CD4-positive, alpha-beta T cell treated with Interleukin-21 for 1 hour (primary cell): ENCODE data around the gene NFATC2.

Experiments used
- DNase-seq: peaks from one replicate; pipeline ENCODE4 v3.0.0-alpha.2; 2020

The NFATC2 gene

DNA sequence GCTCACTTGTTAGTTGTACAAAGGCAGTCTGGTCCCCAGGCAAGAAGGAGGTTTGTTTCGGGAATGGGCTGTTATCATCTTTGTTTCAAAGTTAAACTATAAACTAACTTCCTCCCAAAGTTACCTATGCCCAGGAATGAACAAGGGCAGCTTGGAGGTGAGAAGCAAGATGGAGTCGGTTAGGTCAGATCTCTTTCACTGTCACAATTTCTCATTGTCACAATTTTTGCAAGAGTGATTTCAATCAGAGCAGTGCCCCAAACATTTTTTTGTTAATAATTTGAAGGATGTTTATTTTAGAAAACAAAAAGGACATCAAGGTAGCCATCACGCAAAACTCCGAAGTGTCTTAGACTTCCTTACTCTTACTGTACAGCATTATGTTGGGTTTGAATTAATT lies 170.8 kb downstream of the NFATC2 start:
- no peak for DNase-seq

DNA sequence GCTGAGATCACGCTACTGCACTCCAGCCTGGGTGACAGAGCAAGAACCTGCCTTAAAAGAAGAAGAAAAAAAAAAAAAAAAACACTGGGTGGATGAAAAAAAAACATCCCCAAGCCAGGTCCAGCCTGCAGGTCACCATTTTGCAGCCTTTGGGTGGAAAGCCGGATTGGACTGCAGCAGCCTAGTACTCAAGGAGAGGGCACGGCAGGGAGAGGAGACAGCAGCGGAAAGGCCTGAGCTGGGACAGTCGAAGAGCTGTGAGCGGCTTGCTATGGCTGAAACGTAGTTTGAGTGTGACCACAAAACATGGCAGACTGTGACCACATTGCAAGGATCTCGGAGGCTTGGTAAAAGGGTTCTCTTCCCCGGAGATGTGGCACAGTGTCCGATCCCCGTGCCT lies 173.0 kb downstream of the NFATC2 start:
- no peak for DNase-seq

DNA sequence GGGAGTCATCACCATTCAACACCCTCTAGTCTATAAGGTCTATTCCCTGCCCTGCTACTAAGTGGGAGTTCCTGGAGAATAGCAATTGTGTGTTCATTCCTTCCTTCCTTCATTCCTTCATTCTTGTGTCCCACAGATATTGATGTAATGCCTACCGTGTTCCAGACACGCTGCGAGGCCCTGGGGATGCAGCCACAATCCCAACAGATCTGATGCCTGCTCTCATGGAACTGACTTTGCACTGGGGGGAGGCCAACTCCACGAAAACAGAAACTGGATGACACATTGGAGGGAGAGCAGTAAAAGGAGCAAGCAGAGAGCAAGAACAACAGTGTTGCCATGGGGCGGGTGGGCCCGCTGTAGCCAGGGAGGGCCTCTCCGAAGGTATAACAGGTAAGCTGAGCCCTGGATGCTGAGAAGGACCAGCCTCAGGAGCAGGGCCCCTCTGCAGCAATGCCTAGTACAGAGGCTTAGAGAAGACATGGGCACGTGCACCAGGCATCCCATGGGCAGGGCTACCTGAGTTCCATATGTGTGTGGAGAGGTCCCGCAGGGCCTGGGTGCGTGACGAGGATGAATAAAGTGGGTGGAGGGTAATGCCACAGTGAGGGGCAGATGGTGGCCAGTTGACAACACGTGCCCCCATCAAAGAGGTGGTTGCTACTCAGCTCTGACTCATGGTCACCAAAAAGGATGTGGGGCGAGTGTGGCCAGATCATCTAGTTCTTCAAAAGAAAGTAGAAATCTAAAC lies 173.9 kb downstream of the NFATC2 start:
- DNase-seq, result no peak

DNA sequence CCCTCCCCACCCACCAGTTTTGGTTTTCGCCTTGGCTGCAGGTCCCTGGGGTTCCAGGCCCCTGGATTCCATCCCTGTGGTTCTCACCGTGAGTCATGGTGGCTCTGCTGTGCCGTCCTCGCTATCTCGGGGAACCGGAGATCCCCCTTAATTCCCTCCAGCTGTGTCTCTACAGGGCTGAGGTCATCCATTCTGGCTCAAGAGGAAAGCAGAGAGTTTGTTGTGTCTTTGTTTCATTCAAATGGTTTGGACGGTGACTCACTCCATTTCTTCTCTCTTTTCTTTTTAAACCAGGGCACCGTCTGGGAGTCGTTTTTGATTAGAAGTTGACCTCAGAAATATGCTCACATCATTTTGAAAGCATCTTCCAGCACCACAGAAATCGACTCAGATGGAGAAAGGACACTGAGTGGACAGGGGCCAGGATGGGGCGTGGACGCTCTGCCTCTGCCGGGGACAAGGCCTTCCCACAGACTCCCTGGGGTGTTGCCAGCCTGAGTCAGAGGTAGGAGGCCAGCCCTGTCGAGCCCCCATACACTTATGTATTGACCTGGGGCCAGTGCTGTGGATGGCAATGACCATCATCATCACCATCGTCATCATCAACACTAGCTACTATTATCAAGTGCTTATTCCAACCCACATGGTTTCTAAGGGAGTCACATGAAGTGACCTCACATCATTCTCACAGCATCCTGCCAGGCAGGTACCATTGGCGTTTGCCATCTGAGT lies 176.2 kb downstream of the NFATC2 start:
- DNase-seq, result no peak

DNA sequence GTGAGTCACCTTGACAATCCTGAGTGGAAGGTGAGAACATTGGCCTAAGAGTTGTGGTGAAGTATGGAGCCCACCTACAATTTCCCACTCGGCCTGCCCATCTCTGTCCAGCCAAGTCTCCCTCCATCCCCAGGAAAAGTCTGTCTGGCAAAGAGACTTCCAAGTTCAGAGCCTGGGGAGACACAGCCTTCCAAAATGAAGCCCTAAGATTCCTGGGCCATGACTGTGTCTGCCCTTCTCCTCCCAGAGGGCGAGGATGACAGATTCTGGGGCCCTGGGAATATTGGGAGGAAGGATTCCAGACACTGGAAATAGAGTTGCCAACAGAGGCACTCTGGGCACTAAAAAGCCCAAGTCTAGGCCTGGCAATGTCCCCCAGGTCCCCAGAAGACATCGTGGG lies 176.8 kb downstream of the NFATC2 start:
- DNase-seq, result no peak

DNA sequence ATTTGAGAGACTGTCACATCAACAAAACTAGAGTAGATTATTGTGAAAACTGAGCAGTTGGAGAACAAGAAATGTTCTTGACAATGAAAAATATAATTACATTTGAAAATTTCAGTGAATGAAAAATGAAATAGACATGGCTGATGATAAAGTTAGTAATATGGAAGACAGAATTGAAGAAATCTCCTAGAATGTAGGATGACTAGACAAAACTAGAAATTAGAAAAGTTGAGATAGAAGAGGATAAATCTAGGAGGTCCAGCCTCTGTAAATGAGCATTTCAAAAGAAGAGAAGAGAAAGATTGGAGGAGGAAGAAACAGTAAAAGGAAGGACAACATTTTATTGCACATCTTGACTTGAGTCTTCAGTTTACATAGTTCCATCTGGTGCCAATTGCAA lies 178.7 kb downstream of the NFATC2 start:
- no peak for DNase-seq

DNA sequence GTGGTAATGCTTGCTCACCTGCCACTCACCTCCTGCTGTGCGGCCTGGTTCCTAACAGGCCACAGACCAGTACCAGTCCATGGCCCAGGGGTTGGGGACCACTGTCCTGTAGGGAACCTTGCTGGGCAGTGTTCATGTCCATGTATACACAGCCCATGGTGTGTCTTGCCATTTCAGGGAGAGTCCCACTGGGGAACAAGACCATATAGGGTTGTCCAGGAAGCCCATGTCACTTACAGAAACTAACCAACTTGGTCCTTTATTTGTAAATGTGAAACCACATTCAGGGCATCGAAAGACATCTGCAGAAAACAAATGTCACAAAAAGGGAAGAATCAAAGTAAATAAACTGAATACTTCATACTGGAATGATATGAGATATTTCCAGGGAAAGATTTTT lies 179.1 kb downstream of the NFATC2 start:
- no peak for DNase-seq

DNA sequence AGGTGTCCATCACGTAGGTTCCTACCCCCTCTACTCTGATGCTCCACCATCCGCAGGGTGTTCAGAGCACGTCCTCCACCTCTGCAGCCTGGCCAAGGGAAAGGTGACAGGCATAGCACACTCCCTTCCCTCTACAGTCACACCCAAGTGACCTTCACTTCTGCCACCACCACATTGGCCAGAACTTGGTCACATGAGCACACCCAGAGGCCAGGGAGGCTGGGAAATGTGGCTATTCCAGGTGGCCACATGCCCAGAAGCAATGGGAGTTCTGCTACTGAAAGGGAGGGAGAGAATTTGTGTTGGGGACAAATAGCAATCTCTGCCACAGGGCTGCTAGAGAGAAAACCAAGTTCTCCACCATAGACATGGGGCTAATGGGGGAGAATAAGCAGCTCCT lies 180.3 kb downstream of the NFATC2 start:
- DNase-seq, result no peak

DNA sequence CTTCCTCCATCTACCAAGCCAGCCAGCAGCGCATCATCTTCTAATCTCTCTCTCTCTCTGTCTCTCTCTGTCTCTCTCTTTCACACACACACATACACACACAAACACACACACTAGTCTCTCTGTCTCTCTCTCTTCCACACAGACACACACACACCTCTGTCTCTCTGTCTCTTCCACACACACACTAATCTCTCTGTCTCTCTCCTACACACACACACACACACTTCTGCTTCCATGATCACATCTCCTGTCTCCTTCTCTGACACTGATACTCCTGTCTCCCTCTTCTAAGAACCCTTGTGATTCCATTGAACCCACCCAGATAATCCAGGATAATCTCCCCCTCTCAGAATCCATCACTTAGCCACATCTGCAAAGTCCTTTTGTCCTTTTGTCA lies 181.3 kb downstream of the NFATC2 start:
- no peak for DNase-seq

DNA sequence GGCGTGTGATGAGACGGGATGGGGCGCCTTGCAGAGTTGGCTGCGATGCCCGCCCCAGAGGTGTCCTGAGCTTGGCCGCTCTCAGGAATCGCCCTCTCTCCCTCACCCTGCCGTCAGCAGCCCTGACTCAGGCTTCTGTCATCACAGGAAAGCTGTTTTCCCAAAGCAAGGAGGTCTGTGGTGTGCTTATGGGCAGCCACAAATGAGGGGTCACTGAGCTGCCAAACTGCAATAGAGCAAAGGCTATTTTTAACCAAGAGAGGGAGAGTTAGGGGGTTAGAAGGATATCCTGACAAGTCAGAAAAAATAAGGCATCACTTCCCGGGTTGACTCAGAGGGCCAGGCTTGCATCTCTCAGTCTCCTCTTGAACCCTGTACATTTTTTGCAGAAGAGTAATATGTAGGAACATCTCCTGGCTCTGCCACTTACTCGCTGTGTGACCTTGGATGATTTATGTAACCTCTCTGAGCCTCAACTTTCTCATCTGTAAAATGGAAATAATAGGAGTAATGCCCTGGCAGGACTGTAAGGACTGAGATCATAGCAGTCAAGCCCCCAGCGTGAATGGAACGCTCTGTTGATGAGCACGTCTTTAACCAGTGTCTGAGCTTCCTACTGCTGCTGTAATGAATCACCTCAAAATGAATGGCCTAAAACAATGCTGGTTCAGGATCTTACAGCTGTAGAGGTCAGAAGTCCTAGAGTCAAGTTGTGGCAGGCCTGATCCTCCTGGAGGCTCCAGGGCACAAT lies 181.9 kb downstream of the NFATC2 start:
- DNase-seq, result no peak

DNA sequence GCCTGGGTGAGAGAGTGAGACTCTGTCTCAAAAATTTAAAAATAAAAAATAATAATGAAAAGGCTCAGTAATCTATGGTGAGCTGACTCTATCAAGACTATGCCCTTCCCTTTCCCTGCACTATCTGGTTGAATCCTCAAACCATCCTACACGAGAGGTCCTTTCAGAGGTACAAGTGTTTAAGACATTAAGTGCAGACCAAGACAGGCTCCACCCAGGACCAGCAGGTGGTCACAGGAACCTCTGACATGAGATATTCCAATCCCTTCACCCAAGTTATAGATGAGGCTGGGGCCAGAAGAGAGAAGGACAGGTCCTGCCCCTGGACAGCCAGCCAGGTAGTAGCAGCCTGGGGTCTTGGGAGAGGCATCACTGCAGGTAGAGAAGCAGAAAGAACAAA lies 182.6 kb downstream of the NFATC2 start:
- no peak for DNase-seq

DNA sequence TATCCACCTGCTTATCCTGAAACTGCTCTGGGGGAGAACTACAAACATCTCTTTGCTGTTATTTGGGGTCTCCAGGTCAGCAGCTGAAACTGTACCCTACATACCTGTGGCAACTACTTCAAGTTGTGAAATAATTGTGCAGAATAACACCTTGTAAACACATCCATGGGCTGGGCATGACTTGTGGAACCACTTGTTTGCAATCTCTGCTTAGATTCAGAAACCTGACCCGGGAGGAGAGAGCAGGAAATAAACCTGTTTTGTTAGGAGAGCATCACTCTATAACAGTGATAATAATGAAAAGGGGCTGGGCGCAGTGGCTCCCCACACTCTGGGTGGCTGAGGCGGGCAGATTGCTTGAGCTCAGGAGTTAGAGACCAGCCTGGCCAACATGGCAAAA lies 183.1 kb downstream of the NFATC2 start:
- DNase-seq, result no peak

DNA sequence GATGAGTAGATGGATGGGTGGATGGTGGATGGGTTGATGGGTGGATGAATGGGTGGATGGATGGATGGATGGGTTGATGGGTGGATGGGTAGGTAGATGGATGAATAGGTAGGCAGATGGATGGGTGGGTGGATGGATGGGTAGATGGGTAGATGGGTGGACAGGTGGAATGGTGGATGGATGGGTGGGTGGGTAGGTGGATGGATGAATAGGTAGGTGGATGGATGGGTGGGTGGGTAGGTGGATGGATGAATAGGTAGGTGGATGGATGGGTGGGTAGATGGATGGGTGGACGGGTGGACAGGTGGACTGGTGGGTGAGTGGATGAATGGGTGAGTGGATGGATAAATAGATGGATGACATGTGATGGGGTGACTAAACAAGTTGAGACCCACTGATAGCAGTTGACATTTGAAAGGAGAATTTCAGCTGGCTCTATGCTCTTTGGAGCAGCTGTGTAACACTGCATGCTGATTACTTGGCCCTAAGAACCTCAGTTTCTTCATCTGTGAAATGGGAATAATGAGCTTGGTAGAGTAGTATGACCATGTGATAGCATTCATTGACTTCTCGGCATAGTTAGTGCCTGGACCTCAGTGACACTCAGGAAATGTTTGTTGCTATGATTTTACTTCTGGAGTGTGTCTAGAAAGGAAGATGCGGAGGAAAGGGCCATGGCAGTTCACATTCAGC lies 184.3 kb downstream of the NFATC2 start:
- no peak for DNase-seq

DNA sequence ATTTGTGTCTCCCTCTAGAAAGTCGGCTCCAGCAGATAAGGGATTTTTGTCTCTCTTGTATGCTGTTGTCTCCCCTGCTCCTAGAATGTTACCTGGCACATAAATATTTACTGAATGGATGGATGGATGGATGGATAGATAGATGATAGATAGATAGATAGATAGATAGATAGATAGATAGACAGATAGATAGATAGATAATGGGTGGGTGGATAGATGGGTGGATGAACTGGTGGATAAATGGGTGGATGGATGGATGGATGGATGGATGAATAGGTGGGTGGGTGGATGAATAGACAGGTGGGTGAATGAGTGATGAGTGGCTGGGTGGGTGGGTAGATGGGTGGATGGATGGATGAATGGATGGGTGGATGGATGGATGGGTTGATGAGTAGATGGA lies 185.0 kb downstream of the NFATC2 start:
- DNase-seq, result no peak

DNA sequence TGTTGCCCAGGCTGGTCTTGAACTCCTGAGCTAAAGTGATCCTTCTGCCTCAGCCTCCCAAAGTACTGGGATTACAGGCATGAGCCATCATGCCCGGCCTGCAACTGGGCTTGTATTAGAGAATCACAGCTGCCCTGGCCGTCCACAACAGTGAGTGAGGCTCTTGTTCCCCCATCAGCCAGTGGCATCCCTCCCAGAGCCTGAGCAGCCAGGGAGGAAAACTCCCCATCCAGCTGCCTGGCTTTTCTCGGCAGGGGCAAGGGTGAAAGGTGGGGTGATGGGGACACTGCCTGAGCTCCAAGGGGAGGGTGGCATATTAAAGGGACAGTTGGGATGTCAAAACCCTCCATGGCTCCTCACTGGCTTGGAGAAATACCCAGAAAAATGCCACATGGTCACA lies 185.6 kb downstream of the NFATC2 start:
- no peak for DNase-seq

DNA sequence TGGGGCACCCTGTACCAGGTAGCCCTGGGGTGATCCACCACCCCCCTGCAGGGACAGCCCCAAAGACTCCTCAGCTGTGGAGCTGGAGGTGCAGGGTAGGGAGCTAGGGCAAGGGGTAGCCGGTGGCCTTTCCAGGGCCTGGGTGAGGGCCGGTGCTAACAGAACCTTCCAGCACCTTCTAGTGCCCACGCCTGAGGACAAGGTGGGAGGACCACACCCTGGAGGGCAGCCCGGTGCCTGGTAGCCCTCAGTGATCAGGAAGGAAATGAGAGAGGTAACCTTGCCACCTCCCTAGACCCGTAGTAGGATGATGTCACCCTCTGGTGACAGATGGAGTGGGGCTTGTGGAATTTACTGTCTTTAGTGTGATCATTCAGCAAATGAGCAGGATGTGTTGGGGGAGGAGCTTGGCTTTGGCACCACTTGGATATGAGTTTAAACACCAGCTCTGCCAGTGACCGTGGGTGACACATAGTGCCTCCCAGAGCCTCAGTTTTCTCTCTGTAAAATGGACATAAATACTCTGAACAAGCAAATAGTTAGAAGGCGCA lies 187.7 kb downstream of the NFATC2 start:
- no peak for DNase-seq

DNA sequence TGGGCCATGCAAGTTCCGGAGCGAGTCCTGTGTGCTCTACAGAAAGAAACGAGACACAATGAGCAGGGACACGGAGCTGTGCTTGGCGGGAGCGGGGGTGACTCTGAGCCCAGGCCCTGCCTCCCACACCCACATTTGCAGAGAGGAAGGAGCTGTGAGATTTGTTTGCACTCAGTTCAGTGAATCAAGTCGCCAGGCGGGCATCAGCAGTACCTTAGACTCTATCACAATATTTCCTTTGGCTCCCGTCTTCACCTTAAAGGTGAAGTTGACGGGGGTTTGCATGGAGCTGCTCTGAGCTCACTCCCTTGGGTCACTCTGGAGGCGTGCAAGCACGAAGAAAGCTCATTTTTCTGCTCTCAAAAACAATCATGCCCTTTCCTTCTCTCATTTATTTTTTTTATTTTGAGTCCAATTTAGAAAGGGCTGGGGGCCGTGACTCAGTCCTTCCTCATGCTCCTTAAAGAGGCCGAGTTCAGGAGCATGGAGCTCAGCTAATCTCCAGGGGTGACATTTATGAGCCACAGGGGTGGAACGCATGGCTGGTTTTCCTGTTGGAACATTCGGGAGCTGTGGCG lies 188.2 kb downstream of the NFATC2 start:
- no peak for DNase-seq

DNA sequence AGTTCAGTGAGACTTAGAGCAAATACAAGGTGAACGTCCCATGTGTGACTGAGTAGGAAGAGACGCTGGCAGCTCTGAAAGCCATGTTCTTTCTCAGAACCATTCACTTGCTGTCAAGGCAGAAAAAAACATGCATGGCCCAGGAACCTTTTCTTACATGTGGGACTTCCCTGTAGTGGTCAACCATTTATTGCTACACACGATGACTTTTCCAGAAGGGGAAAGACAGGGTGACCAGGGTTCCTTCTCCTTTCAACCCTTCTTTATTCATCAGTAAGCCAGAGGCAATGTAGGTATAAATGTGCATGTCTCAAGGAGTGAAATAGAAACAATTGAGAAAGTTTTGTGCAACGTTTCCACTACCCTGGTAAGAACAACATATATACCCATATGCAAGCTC lies 189.0 kb downstream of the NFATC2 start:
- DNase-seq, result no peak

DNA sequence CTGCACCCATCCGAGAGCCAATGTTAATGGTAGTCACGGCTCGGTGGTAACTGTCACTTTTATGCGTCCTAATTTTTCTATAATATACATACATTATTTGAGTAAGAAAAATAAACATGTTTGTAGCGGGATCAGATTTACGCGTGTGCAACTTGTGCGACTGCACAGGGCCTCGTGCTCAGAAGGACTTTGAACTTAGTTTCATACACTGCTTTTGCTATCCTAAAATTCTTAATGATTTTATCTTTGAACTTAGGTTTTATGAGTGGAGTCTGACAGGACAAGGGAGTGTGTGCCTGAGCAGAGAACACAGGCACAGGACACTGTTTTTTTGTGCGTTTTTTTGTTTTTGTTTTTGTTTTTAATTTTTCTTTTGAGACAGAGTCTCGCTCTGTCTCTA lies 189.7 kb downstream of the NFATC2 start:
- DNase-seq, result no peak

DNA sequence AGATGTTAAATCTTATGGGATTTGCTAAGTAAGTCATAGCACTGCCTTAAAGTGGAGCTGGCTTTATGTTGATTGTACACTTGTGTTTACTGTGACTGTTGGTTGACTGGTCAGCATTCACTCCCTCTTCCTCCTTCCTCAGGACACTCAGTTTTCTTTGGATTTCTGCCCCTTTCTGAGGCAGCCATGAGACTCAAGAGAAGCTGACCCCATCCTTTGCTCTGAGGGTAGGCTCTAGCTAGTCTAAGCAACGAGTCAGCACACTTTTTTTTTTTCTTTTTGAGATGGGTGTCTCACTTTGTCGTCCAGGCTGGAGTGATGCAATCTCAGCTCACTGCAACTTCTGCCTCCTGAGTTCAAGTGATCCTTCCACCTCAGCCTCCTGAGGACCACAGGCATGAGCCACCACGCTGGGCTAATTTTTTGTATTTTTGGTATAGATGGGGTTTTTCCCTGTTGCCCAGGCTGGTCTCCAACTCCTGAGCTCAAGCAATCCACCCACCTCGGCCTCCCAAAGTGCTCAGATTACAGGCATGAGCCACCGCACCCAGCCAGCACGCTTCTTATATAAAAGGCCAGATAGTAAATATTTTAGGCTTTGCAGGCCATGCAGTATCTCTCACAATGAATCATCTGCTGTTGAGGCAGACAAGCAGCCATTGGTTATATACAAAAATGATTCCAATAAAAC lies 191.4 kb downstream of the NFATC2 start:
- no peak for DNase-seq

DNA sequence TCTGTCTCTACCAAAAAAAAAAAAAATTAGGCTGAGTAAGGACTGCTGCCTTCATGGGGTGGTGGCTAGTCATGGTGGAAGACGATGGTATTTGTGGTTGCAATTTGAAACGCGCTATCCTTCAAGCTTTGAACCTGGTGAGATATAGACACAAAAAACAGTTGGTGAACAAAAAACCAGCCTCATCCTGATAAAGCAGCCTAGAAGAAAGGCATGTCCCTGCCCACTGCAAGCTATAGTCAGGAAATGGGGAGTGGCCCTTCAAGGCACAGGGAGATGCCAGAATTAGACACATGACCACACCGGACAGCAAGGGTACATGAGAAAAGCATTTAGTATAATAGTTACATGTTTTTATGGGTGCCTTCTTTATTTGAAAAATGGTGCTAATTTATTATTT lies 193.6 kb downstream of the NFATC2 start:
- DNase-seq, result no peak

DNA sequence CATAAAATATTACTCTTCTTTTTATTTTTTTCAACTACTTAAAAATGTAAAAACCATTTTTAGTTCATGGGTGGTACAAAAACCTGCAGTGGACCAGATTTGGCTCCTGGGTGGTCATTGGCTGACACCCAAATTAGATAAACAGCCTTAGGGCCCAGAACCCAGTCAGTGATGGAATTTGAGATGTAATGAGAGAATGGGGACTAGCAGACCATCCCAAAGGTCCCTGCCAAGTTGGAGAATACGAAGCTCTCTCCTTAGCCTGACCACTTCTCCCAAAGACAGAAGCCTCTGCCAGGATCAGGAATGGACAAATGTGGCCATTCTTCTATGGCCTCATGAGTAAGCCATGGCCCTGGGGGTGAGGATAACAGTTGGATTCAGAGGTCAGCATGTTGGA lies 194.7 kb downstream of the NFATC2 start:
- no peak for DNase-seq
